HTR-8/SVneo (cell line): Measurements from ENCODE around the gene TBC1D3B.
"Not testable (repeated sequence)": the region's sequence is repeated elsewhere in the genome, so short reads cannot be mapped to it uniquely, and the experiment has no call there.

Source experiments
- DNase-seq: peaks from one replicate; pipeline ENCODE4 v3.0.0; 2011; ENCODE audit warnings: low spot score, mixed read lengths; ENCODE audit not compliant: insufficient read length
- FAIRE-seq: peaks from 2 replicates; lab custom pipeline; 2011; peaks lifted over from hg19 to GRCh38; lab: Jason Lieb, UNC

TBC1D3B gene

DNA sequence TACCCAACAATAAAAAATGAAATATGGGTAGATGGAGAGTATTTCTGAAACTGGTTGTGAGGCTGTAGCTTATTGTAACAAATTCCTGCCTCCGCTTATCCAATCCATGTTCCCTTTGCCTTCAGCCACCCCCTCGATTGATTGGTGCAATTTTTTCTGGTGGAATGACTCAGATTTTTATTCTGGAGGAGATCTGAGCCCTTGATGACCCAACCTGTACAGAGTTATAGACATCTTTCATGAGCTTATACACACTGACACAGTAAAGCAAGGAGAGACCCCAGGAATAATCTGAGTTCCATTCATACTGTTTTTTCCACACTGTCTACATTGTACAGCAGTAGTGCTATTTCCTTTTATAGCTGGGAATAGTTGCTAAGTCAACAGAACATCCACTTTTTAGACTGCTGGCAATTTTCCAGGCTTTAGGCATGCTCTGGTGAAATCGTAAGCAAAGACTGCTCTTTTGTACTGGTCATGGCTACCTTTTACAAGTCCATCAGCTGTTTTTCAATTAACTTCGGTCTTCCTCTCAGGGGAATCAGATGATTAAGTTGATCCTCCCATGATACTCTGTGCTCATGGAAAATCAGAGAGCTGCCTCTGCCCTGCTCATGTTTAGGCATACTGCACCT is 42.7 kb downstream of the TBC1D3B start:
- DNase-seq (no peak), FAIRE-seq (no peak)

DNA sequence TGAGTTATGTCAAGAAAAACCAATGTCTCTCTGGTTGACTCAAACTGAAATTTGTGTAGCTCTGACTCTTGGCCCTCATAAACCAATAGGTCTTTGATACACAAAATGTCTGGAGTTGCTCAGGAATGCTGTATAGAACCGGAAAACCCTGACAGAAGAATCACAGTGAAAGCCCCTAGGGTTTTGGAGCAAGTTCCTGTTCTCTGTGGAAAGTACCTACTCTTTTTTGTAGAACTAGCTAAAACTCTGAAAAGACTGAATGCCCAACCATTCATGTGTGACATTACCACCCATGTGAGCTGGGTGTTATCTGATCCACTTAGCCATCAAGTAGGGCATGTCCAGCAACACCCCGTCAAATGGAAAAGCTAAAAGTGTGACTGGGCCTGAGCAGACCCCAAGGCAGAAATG is 44.0 kb downstream of the TBC1D3B start:
- DNase-seq: no peak
- no peak for FAIRE-seq

DNA sequence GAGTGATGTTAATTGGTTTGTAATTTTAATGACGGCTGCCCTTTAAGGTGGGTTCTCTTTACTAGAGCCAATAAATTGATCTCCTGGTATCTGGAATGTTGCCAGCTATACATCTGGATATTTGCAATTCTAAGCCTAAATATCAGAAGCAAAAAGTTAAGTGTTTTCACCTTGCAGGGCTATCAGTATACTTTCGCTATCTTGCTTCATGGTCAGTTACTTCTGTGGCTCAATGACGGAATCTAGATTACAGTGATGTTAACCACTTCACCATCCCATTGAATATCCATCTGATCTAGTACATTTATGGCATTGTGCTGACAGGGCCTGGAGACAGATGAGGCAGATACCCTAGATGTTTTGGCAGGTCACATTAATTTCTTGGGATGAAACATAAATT is 44.5 kb downstream of the TBC1D3B start:
- no peak for FAIRE-seq

GRCh38 chr17:36131421-36131820 is 45.0 kb downstream of the TBC1D3B start:
- no peak for DNase-seq
- FAIRE-seq: no peak

More for the DNA sequence above, 44.5 kb downstream of the TBC1D3B start:
- DNase-seq: no peak

GRCh38 chr17:36130346-36130745 is 46.1 kb downstream of the TBC1D3B start:
- FAIRE-seq: no peak
- no peak for DNase-seq

DNA sequence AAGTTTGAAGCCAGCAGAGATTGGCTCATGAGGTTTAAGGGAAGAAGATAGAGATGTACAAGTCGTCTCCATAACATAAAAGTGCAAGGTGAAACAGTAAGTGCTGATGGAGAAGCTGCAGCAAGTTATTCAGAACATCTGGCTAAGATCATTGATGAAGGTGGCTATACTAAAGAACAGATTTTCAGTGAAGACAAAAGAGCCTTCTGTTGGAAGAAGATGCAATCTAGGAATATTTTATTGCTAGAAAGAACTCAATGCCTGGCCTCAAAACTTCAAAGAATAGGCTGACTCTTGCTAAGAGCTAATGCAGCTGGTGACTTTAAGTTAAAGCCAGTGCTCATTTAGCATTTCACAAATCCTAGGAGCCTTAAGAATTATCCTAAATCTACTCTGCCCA is 46.8 kb downstream of the TBC1D3B start:
- FAIRE-seq (no peak), DNase-seq (no peak)

GRCh38 chr17:36128411-36128978 is 47.9 kb downstream of the TBC1D3B start:
- DNase-seq (no peak), FAIRE-seq (no peak)

- no peak for FAIRE-seq
- DNase-seq: no peak
Observed at GRCh38 chr17:36127911-36128310, 48.5 kb downstream of the TBC1D3B start.

DNA sequence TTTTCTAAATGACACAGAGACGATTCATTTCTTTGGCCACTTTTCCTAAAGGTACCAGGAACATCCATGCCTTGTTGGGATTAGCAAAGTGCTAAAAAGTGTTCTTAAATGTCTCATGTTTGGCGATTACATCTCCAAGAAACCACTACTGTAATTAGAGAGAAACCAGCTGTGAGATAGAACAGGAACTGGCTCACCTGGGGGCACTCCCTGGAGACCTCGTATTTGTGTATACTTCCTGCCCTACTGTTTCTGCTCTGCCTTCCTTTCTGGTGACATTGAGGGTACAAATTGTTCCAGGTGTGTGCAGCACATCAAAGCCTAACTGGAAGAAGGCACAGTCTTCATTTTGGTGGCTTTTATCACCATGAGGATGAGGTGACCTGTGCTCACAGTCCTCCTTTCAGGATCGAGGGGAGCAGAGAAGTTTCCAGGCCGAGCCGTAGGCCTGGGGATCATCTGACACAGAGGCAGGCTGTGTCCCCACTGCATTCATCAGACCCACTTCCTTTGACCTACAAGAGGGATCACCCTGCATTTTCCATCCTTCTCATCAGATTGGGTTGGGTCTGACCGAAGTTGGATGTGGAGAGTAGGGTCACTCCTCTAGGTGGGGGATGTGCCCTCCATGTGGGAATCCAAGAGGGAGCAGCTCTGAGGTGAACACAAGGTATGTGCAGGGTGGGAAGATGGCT is 49.1 kb downstream of the TBC1D3B start:
- DNase-seq: no peak
- FAIRE-seq: no peak

GRCh38 chr17:36124879-36125824 is 51.3 kb downstream of the TBC1D3B start:
- no peak for DNase-seq
- no peak for FAIRE-seq

- DNase-seq: no peak
- FAIRE-seq: no peak
Observed at GRCh38 chr17:36123431-36123830, 53.0 kb downstream of the TBC1D3B start.

- DNase-seq, FAIRE-seq: not testable (repeated sequence)
Observed at GRCh38 chr17:36121099-36121498, 55.3 kb downstream of the TBC1D3B start.

DNA sequence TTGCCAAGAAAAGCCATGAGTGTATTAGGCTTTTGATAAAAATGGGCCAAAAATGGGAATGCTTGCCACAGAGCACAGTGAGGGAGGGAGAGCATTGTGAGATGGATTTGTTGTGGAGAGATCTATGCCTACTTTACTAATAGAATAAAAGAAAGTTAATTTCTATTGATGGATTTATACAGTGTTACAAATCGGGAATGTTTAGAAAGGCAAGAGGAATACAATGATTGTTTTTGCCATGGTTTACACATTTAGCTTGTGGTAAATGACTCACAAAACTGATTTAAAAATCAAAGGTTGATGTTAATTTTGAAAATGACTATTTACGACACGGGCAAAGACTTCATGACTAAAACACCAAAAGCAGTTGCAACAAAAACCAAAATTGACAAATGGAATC is 56.2 kb downstream of the TBC1D3B start:
- no peak for FAIRE-seq
- no peak for DNase-seq

DNA sequence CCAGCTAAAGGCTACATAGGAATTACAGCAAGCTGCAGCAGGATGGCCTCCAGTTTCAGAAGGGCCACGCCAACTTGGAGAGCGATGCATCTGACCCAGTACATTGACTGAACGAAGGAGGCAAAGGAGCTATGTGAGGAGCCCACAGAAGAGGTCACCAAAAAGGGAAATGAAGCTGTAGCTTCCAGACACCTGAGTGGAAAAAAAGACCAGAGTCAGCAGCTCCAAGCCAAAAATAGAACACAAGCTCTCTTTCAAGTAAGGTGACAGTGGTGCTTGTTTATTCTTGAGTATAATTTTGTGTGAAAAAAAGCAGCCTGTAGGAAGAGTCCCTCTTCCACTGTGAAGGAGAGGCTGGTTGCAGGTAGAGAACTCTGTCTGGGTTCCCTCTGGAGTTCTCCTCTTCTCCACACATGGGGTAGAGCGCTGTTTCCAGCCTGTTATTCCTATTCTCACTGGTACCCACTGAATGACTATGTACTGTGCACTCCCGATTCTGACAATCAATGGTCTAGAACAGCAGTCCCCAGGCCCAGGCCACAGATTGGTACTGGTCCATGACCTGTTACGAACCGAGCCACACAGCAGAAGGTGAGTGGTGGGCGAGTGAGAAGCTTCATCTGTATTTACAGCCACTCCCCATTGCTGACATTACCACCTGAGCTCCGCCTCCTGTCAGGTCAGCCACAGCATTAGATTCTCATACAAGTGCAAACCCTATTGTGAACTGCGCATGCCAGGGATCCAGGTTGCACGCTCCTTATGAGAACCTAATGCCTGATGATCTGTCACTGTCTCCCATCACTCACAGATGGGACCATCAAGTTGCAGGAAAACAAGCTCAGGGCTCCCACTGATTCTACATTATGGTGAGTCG is 57.7 kb downstream of the TBC1D3B start:
- FAIRE-seq (no peak), DNase-seq (no peak)

DNA sequence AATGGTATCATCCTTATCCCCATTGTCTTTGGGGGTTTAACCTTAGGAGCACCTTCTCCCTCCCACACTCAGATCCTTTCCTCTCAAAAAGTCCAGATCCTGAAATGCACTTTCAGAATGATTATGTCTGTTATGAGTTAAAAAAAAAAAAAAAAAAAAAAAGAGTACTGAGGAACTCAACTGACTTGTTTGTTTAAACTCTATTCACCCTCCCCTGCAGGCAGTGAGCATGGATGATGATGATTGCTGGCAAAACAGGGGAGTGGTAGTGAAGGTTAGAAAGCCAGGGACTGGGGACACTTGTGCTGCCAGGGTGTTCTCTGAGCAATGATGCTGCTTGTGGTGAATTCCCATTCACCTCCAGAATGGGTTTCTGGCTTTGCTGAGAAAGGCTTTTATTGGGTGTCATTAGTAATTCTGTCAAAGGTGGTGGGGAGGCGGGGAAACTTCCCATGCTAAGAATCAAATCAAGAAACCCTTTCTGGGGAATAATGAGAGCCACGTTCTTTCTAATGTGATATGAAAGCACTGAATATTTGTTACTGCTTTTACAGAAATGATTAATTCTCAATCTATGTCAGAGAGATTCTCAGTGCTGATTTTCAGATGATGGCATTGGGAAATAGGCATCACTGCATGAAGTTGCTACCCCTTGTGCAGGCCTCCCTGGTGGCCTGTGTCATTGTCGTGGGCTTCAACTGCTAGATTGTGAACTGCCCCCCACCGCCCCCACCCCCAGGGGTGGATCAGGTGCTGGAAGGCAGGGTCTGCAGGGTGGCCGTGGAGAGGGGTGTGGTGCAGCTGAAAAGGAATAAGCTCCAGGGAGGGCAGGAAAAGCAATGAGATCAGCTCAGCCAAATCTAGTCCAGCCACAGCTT is 58.7 kb downstream of the TBC1D3B start:
- no peak for DNase-seq
- no peak for FAIRE-seq
